HG02943 (cell line): ENCODE results near the gene PAK2.
"Not testable (repeated sequence)": the region's sequence is repeated elsewhere in the genome, so short reads cannot be mapped to it uniquely, and the experiment has no call there.

Experiments used
- ATAC-seq: cut with Tn5 transposase; IDR thresholded peaks from one replicate; pipeline ENCODE4 v1.9.1; 2021; ENCODE audit warnings: mild to moderate bottlenecking, low read depth, moderate library complexity; ENCODE audit not compliant: unreplicated experiment

The PAK2 gene

GRCh38 chr3:196735751-196736150 lies 3.9 kb upstream of the PAK2 start:
- no peak for ATAC-seq

- ATAC-seq: no peak
Observed at GRCh38 chr3:196736670-196737374, 2.8 kb upstream of the PAK2 start.

- ATAC-seq: no peak
Observed at GRCh38 chr3:196737655-196738054, 2.0 kb upstream of the PAK2 start.

GRCh38 chr3:196740481-196741248 lies 1.0 kb downstream of the PAK2 start:
- ATAC-seq: peak; percentile 1

GRCh38 chr3:196741249-196741889 lies 1.7 kb downstream of the PAK2 start:
- ATAC-seq: no peak

GRCh38 chr3:196743569-196743968 lies 3.9 kb downstream of the PAK2 start:
- ATAC-seq: not testable (repeated sequence)

DNA sequence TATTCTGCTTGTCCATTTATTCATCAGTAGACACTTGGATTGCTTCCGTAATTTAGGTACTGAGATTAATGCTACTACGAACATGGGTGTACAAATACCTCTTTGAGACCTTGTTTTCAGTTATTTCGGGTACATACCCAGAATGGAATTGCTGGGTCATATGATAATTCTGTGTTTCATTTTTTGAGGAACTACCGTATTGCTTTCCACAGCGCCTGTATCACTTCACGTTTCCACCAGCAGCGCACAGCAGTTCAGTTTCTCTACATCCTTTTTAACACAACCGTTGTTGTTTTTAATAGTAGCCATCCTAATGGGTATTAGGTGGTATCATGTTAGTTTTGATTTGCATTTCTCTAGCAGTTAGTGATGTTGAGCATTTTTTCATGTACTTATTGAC lies 9.5 kb downstream of the PAK2 start:
- no peak for ATAC-seq

DNA sequence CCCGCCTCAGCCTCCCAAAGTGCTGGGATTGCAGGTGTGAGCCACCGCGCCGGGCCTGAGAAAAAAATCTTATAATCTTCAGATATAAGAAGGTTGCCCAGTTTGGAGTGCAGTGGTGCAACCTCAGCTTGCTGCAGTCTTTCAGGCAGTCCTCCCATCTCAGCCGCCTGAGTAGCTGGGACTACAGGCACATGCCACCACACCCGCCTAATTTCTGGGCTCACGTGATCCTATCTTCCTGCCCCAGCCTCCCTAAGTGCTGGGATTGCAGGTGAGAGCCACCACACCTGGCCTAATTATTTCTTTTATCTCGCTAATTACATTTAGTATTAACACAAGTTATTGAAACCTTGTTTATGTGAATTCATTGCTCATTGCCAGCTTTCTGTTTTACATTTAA lies 13.5 kb downstream of the PAK2 start:
- ATAC-seq: no peak

- no peak for ATAC-seq
Observed at GRCh38 chr3:196754091-196754981, 14.7 kb downstream of the PAK2 start.

DNA sequence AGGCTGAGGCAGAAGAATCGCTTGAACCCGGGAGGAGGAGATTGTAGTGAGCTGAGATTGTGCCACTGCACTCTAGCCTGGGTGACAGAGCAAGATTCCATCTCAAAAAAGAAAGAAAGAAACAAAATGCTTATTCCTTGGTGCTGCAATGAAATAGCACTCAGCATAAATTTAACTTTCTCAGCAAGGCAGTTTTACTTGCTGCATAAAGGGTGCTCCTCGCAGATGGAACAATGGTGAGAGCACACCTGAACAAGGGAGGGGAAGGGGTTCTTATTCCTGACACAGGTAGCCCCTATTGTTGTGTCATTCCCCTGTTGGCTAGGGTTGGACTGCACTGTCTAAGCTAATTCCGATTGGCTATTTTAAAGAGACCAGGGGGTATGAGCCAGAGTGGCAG lies 17.1 kb downstream of the PAK2 start:
- no peak for ATAC-seq

DNA sequence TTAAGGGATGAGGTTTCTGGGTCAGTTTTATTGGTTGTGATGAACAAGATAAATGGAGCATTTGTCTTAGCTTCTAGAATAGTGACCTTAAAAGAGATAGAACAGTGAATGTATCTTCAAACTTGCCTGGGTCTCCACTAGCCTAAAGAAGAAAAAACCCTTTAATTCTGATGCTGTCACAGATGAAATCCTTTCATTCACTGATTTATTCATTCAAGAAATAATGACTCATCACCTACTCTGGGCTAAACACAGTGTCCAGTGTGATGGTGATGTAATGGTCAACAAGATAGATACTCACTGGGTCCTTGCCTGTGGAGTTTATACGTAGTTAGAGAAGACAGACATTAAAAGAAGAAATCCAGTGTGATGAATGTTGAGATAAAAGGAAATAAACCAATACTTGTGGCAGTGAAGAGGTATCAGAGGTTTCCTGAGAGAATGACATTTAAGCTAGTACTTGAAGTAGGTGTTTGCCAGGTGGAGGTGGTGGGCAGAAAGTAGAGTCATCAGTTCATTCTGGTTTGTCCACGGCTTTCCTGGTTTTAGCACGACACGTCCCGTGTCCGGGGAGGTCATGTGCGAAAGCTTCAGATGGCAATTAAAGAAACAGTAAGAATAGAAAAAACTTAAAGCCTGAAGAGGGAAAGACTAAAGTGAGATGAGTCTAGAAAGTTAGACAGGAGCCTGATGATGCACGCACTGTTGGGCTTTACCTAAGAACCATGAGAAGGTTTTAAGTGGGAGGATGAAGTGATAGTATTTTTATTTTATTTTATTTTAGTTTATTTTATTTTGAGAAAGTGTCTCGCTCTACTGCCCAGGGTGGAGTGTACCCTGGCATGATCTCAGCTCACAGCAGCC lies 18.5 kb downstream of the PAK2 start:
- ATAC-seq: no peak

GRCh38 chr3:196763179-196763578 lies 23.5 kb downstream of the PAK2 start:
- ATAC-seq: no peak

DNA sequence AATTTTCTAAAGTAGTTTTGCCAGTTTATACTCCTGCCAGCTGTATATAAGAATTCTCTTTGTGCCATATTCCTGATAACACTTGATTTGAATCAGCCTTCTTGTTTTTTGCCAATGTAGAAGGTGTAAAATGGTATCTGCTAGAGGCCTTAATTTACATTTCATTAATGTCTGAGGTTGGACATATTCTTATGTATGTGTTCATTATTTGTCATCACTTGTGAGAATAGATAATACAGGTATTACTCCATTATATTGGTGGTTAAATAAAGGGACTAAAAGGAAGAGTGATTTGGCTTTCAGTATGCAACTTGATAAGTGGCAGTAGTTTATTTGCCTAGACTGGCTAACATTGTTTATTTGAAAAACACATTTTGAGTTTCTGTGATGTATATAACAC lies 25.8 kb downstream of the PAK2 start:
- ATAC-seq: no peak

DNA sequence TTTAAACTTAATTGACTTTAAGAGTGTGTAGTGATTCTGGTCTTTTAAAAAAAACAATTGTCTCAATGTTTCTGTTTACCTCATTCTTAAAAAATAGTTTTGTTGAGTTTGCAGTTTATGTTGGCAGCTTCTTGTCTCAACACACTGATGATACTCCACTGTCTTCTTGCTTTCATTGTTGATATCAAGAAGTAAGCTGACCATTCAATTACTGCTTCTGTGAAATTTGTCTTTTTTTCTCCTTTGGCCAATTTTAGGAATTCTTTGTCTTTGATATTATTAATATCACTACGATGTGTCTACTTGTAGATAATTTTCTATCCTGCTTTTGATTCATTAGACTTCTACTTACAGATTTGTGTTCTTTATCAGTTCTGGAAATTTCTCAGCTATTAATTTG lies 31.4 kb downstream of the PAK2 start:
- no peak for ATAC-seq

- no peak for ATAC-seq
Observed at GRCh38 chr3:196772102-196772501, 32.4 kb downstream of the PAK2 start.

GRCh38 chr3:196772897-196773296 lies 33.2 kb downstream of the PAK2 start:
- no peak for ATAC-seq

DNA sequence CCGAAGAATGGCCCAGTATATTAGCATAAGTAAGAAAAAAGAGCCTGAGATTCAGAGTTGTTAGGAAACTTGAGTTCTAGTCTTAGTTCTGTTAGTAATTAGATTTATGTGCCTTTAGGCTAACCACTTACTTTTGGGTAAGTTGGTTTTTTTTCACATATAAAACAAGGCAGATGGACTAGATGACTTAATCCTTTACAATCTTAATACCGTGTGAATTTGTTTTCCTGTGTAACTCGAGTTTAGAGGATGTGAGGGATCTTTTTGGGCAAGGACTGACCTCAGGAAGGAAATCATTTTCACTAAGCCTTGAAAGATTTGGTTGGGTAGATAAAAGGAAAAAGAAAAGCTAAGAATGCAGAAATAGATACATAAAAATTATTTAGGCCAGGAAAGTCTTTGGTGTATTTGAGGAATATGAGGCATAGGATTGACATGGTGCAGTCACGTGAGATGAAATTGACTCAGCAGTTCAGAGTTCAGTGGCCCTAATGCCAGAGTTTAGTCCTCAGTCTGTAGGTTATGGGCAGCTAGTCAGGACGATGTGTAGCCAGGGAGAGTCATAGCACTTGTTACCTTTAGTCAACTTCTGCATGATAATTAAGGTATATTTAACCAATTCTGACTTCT lies 34.6 kb downstream of the PAK2 start:
- no peak for ATAC-seq

DNA sequence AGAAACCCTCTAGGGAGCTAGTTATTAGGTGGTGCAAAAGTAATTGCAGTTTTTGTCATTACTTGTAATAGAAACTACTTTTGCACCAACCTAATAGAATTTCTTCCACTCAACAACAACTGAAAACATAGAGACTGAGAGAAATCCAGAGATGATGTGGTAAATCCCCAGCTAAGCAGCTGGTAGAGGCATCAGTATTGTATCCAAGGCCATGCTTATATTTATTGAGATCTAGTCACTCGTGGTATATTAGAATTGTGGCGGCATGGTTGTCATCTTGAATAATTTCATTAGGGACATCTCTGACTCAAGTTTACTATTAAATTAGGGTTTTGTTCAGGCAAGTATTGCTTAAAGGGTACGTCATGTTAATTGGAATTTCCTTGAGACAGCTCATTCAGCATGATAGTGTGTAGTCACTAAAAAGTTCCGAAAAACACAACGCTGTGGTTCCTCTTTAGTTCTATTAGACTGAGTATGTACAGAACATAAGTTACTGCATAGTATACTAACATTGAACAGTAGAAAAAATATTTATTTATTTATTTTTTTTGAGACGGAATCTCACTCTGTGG lies 35.3 kb downstream of the PAK2 start:
- ATAC-seq: no peak

- no peak for ATAC-seq
Observed at GRCh38 chr3:196775938-196776337, 36.3 kb downstream of the PAK2 start.
